Measurements from ENCODE around the gene SMURF2. TPM values are rescaled to one million over a fixed set of nuclear protein-coding genes. Genes with fewer than 3 reads are reported as not detected.

The SMURF2 gene
- total RNA-seq, 1 experiment from 2014 or later, result 154 TPM

- no peak overlapping the region for H3K4me3 ChIP-seq
- DNase-seq, result no peak
- H3K27me3 ChIP-seq, result no peaks in the 10 kb centered on the region
- no peaks in the 10 kb centered on the region for H3K9me3 ChIP-seq
- peaks cover 96% of the 10 kb centered on the region for H3K36me3 ChIP-seq
These were observed 123.5 kb downstream of the SMURF2 start for GRCh38 chr17:64538508-64539130.

DNA sequence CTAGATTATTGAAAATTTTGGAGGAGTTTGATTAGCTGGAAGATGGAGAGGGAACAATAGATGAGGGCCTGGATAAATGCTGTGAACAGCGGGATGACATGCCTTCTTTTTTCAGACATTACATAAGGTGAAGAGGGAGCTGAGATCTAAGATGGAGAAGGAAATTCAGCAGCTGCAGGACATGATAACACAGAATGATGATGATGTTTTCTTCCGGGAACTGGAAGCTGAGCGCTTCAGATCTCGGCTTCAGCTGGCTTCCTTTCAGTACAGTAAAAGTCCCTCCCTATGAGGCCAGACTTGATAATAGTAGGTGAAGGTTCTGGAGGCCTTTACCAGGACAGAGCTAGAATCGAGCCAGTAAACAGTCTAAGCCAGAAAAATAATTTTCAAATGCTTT lies 124.6 kb downstream of the SMURF2 start:
- Histone ChIP-seq H3K4me3 (no peak overlapping the region), H3K27me3 (no peaks in the 10 kb centered on the region), H3K36me3 (peaks cover 96% of the 10 kb centered on the region), H3K9me3 (no peaks in the 10 kb centered on the region)
- no peak for DNase-seq

DNA sequence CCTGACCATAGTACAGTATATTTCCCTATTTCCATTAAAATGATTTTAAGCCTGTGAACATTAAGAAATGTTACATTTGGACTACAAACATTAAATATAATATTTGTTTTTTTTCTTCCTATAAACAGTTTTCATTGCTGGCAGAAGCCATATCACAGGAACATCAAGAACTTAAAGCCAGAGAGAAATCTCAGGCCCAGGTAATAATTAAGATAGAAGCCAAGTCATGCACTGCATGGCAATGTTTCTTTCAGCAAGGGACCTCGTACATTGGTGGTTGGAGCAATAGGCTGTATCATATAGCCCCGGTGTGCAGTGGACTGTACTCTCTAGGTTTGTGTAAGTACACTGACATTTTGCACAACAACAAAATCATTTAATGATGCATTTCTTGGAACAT lies 125.2 kb downstream of the SMURF2 start:
- DNase-seq, result no peak
- peaks cover 96% of the 10 kb centered on the region for H3K36me3 ChIP-seq
- H3K27me3 ChIP-seq, result no peaks in the 10 kb centered on the region

GRCh38 chr17:64535357-64535756 lies 126.8 kb downstream of the SMURF2 start:
- Histone ChIP-seq H3K9me3 (no peaks in the 10 kb centered on the region), H3K27me3 (no peaks in the 10 kb centered on the region), H3K36me3 (peaks cover 97% of the 10 kb centered on the region), H3K4me3 (no peak overlapping the region)
- DNase-seq, result no peak

More for the DNA sequence above, 125.2 kb downstream of the SMURF2 start:
- Histone ChIP-seq H3K4me3 (no peak overlapping the region), H3K9me3 (no peaks in the 10 kb centered on the region)

- Histone ChIP-seq H3K9me3 (no peaks in the 10 kb centered on the region), H3K4me3 (no peak overlapping the region), H3K27me3 (no peaks in the 10 kb centered on the region), H3K36me3 (peaks cover 98% of the 10 kb centered on the region)
- DNase-seq, result peak; percentile 26
These were observed 127.9 kb downstream of the SMURF2 start for GRCh38 chr17:64534187-64534586.

GRCh38 chr17:64533784-64534183 lies 128.3 kb downstream of the SMURF2 start:
- DNase-seq, result no peak
- Histone ChIP-seq H3K9me3 (no peaks in the 10 kb centered on the region), H3K27me3 (no peaks in the 10 kb centered on the region), H3K4me3 (no peak overlapping the region), H3K36me3 (peaks cover 98% of the 10 kb centered on the region)

DNA sequence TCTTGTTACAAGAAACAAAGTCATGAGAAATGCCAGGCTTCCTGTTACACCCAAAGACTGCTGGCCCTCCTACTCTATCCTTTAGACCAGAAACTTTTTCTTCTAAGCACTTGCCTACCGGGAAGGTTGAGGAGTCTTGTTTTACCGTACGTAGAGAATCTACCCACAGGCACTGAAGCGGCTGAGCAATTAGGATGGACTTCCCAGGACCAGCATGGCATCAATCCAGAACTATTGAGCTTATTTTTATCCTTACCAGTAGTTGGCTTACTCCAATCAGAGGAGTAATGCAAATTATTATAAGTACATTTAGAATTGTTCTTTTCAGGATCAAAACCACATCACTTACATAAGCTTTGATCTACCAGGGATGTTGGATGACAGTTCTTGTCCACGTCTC lies 129.7 kb downstream of the SMURF2 start:
- no peaks in the 10 kb centered on the region for H3K9me3 ChIP-seq
- no peaks in the 10 kb centered on the region for H3K27me3 ChIP-seq
- H3K36me3 ChIP-seq, result peaks cover 98% of the 10 kb centered on the region
- H3K4me3 ChIP-seq, result no peak overlapping the region
- no peak for DNase-seq

GRCh38 chr17:64531955-64532371 lies 130.1 kb downstream of the SMURF2 start:
- Histone ChIP-seq H3K27me3 (no peaks in the 10 kb centered on the region), H3K4me3 (no peak overlapping the region), H3K9me3 (no peaks in the 10 kb centered on the region), H3K36me3 (peaks cover 98% of the 10 kb centered on the region)
- no peak for DNase-seq

GRCh38 chr17:64529221-64529620 lies 132.9 kb downstream of the SMURF2 start:
- no peak overlapping the region for H3K4me3 ChIP-seq
- peaks cover 96% of the 10 kb centered on the region for H3K36me3 ChIP-seq
- no peaks in the 10 kb centered on the region for H3K9me3 ChIP-seq
- H3K27me3 ChIP-seq, result no peaks in the 10 kb centered on the region
- DNase-seq, result no peak

GRCh38 chr17:64527914-64528313 lies 134.2 kb downstream of the SMURF2 start:
- peaks cover 96% of the 10 kb centered on the region for H3K36me3 ChIP-seq
- H3K27me3 ChIP-seq, result no peaks in the 10 kb centered on the region
- no peak for DNase-seq
- no peaks in the 10 kb centered on the region for H3K9me3 ChIP-seq
- no peak overlapping the region for H3K4me3 ChIP-seq

- Histone ChIP-seq H3K36me3 (peaks cover 92% of the 10 kb centered on the region), H3K9me3 (no peaks in the 10 kb centered on the region), H3K4me3 (no peak overlapping the region), H3K27me3 (no peaks in the 10 kb centered on the region)
- DNase-seq, result no peak
These were observed 141.7 kb downstream of the SMURF2 start for GRCh38 chr17:64520359-64520758.

DNA sequence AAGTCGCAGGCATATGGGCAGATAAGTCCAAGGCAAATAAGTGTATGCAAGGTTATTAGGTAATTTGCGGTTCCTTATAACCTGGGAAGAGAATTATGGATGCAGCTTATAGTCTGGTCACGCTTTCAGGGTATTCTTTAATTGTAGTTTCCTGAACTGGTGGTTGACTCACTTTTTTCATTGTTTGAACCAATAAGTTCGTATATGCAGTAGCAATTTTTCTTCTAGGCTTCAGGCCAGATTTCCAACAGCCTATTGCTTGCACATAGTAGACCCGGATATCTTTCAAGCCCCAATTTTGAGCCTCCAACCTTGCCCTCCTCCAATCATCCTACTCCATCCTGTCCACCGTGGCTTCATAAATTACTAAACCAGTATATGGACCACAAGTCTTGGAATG lies 142.5 kb downstream of the SMURF2 start:
- no peak overlapping the region for H3K4me3 ChIP-seq
- no peak for DNase-seq
- peaks cover 94% of the 10 kb centered on the region for H3K36me3 ChIP-seq
- no peaks in the 10 kb centered on the region for H3K9me3 ChIP-seq
- no peaks in the 10 kb centered on the region for H3K27me3 ChIP-seq

- no peak for DNase-seq
- Histone ChIP-seq H3K27me3 (no peaks in the 10 kb centered on the region), H3K4me3 (no peak overlapping the region), H3K9me3 (no peaks in the 10 kb centered on the region), H3K36me3 (peaks cover 96% of the 10 kb centered on the region)
These were observed 146.3 kb downstream of the SMURF2 start for GRCh38 chr17:64515829-64516228.

- no peak overlapping the region for H3K4me3 ChIP-seq
- no peak for DNase-seq
- H3K27me3 ChIP-seq, result no peaks in the 10 kb centered on the region
- peaks cover 96% of the 10 kb centered on the region for H3K36me3 ChIP-seq
- no peaks in the 10 kb centered on the region for H3K9me3 ChIP-seq
These were observed 146.7 kb downstream of the SMURF2 start for GRCh38 chr17:64515419-64515818.

DNA sequence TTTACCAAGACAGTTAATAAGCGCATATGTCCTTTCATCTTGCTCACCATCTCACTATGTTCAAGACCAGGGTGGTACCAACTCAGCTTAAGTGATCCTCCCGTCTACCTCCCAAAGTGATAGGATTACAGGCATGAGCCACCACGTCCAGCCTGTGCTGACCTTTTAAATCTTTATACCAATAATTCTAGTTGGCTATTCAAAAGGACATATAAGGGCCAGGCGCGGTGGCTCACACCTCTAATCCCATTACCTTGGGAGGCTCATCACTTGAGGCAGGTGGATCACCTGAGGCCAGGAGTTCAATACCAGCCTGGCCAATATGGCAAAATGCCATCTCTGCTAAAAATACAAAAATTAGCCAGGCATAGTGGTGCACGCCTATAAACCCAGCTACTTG lies 152.9 kb downstream of the SMURF2 start:
- Histone ChIP-seq H3K9me3 (no peaks in the 10 kb centered on the region), H3K36me3 (peaks cover 73% of the 10 kb centered on the region), H3K27me3 (no peaks in the 10 kb centered on the region), H3K4me3 (no peak overlapping the region)
- no peak for DNase-seq

DNA sequence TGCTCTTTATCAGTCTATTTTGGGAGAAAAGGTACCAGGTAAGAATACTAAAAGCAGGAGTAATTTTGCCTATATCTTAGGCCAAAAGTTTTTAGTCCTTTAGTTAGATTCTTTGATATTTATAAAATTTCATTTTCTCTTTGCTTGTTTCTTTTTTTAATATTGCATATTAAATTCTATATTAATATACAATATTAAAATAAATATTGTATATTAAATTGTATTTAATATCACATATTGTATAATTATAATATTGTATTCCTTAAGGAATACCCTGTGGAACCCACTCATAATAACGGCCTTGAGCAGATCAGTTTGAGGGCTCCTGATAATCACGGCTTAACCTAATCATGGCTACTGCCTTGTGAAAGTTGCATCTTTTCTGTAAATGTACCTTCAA lies 153.4 kb downstream of the SMURF2 start:
- Histone ChIP-seq H3K27me3 (no peaks in the 10 kb centered on the region), H3K36me3 (peaks cover 73% of the 10 kb centered on the region), H3K4me3 (peak overlapping the region; percentile 96), H3K9me3 (no peaks in the 10 kb centered on the region)
- DNase-seq, result no peak

GRCh38 chr17:64507413-64507782 lies 154.7 kb downstream of the SMURF2 start:
- DNase-seq, result peak; percentile 64
- Histone ChIP-seq H3K4me3 (peak overlapping the region; percentile 96), H3K9me3 (no peaks in the 10 kb centered on the region), H3K36me3 (peaks cover 73% of the 10 kb centered on the region), H3K27me3 (no peaks in the 10 kb centered on the region)

GRCh38 chr17:64506576-64507412 lies 155.3 kb downstream of the SMURF2 start, which contains the start of gene CEP95:
TSS of gene CEP95 (plus strand) at chr17:64506977. CDS start at chr17:64507098, 121 bp downstream.
- H3K36me3 ChIP-seq, result peaks cover 73% of the 10 kb centered on the region

More at GRCh38 chr17:64506576-64507412, 155.3 kb downstream of the SMURF2 start, which contains the start of gene CEP95:
- Histone ChIP-seq H3K4me3 (peak within 1 kb of the TSS; percentile 96), H3K27me3 (no peaks in the 10 kb centered on the region), H3K9me3 (no peaks in the 10 kb centered on the region)
- peak; percentile 99 for DNase-seq

Measured in MG63 (cell line).